Right lobe of liver (tissue), 6 donors: ENCODE measurements around the gene TMEM53. TPM values are rescaled to one million over a fixed set of nuclear protein-coding genes. Genes with fewer than 3 reads are reported as not detected.
A peak's percentile ranks its signal among the peaks of the same experiment; 100 is the strongest.

Source experiments
- ATAC-seq, 4 donors: fragments of 200-7000 bp; cut with Tn5 transposase; one replicate each; pipeline ENCODE4 v1.9.1; 2020; ENCODE audit warnings: mild to moderate bottlenecking in 4 of 4, moderate library complexity in 4 of 4
- DNase-seq, 3 donors: peaks; one replicate each; pipeline ENCODE4 v3.0.0-alpha.2; 2020
- H3K27ac ChIP-seq, 3 donors: fragments of 200-600 bp; one replicate each; pipeline ENCODE4 v1.8.0; 2022
- H3K27me3 ChIP-seq, 2 donors: fragments of 200-600 bp; one replicate each; pipeline ENCODE4 v1.8.0; 2022
- H3K36me3 ChIP-seq, 4 donors: fragments of 200-600 bp; sonication (generic) in 1 of 4; one replicate each; pipeline versions ENCODE4 v1.5.1 to v1.8.0; 2017 to 2022; ENCODE audit warnings: control low read depth in 1 of 4
- H3K4me1 ChIP-seq, 4 donors: fragments of 200-600 bp; sonication (generic) in 1 of 4; one replicate each; pipeline versions ENCODE4 v1.5.1 to v1.8.0; 2017 to 2022; ENCODE audit warnings: control low read depth in 1 of 4
- H3K4me3 ChIP-seq, 3 donors: fragments of 200-600 bp; one replicate each; pipeline ENCODE4 v1.8.0; 2022
- H3K9me3 ChIP-seq, 4 donors: fragments of 200-600 bp; sonication (generic) in 1 of 4; one replicate each; pipeline versions ENCODE4 v1.5.1 to v1.8.0; 2017 to 2022; ENCODE audit warnings: control low read depth in 1 of 4
- CTCF ChIP-seq, 4 donors: fragments of 200-600 bp in 3 of 4; fragments of 450-650 bp in 1 of 4; IDR thresholded peaks; one replicate each; pipeline versions ENCODE4 v1.5.1 to v1.8.0; 2016 to 2022; ENCODE audit warnings: antibody characterized with exemption in 4 of 4, mild to moderate bottlenecking in 2 of 4
- POLR2A ChIP-seq: fragments of 450-650 bp; IDR thresholded peaks from one replicate; pipeline ENCODE4 v1.6.1; 2017; ENCODE audit warnings: antibody characterized with exemption, mild to moderate bottlenecking
- WGBS: methylation state at CpG from one replicate; pipeline ENCODE4 v1.1.6; 2018; ENCODE audit warnings: low coverage, low lambda C conversion rate; ENCODE audit not compliant: insufficient coverage; ENCODE audit errors: missing lambda C conversion rate; 5-methylcytosine and 5-hydroxymethylcytosine counted together
- intact Hi-C, 2 donors: fragments of 100-400 bp; cut with DNase I; formaldehyde crosslinking; loops; one replicate each; pipeline versions ENCODE4 v1.11.2 to v1.14.1; 2022
- total RNA-seq, 6 experiments: library from RNA; depleted of rRNA in 2 of 6; stranded (reverse); fragments of >200 nt in 2 of 6; fragmentation: NEBNext Ultra II Directional in 3 of 6; extraction: Animal tissue kit (Norgen Biotek cat#: 25700) in 3 of 6; gene quantifications; one replicate each; pipeline versions ENCODE4 v1.1.0 to v1.2.4, GENCODE V29; 2016 to 2023
- donor health status: DM: no; HTN: yes; CAD: no.
- donor health status: DM: no; HTN: no; CAD: no.
- donor health status: DM: no; HTN: no; CAD: no.
- donor health status: DM: no; HTN: yes; CAD: no.
- donor health status: DM: no; HTN: yes; CAD: no.

Gene TMEM53
- total RNA-seq, 6 experiments from 2014 or later = 15.8 to 31.0 (median 24.5) TPM

- ATAC-seq (peak in 1 of 4 donors; percentile 6), DNase-seq (no peak)
- Histone ChIP-seq H3K4me1 (peaks cover 0 to 7% (median 0%) of the 10 kb centered on the region in 4 donors), H3K4me3 (no peak overlapping the region), H3K27ac (no peak overlapping the region), H3K36me3 (no peaks in the 10 kb centered on the region), H3K27me3 (no peaks in the 10 kb centered on the region), H3K9me3 (no peaks in the 10 kb centered on the region)
- WGBS = 90% methylated on average over 2 of the region's 4 CpGs
- TF ChIP-seq CTCF (IDR thresholded peaks at IDR 0.05) (no peak), POLR2A (no peak)
- intact Hi-C loops = no loop called here
These were observed 57.8 kb downstream of the TMEM53 start for GRCh38 chr1:44616284-44616990.

- TF ChIP-seq POLR2A (no peak), CTCF (IDR thresholded peaks at IDR 0.05) (no peak)
- H3K27ac ChIP-seq = no peak overlapping the region
- no peaks in the 10 kb centered on the region for H3K36me3 ChIP-seq
- intact Hi-C loops = loop anchor here (5.0 kb wide), 1 partner anchor 38 kb away; no protein-coding TSS in a partner anchor
- peaks cover 0 to 7% (median 0%) of the 10 kb centered on the region in 4 donors for H3K4me1 ChIP-seq
- 60% methylated on average over 1 of the region's 6 CpGs for WGBS
- no peaks in the 10 kb centered on the region for H3K9me3 ChIP-seq
- ATAC-seq = no peak
- no peak for DNase-seq
- H3K27me3 ChIP-seq = no peaks in the 10 kb centered on the region
- H3K4me3 ChIP-seq = no peak overlapping the region
These were observed 60.3 kb downstream of the TMEM53 start for GRCh38 chr1:44613941-44614340.

GRCh38 chr1:44611866-44612265, 62.4 kb downstream of the TMEM53 start:
- Histone ChIP-seq H3K4me1 (peaks cover 0 to under 1% (median 0%) of the 10 kb centered on the region in 4 donors), H3K27ac (no peak overlapping the region), H3K36me3 (no peaks in the 10 kb centered on the region), H3K27me3 (no peaks in the 10 kb centered on the region), H3K9me3 (no peaks in the 10 kb centered on the region), H3K4me3 (no peak overlapping the region)
- TF ChIP-seq POLR2A = no peak
- TF ChIP-seq CTCF (IDR thresholded peaks at IDR 0.05) = no peak
- ATAC-seq = no peak
- DNase-seq = no peak
- WGBS = 40% methylated on average over 3 of the region's 4 CpGs
- intact Hi-C loops = loop anchor here (5.0 kb wide), 1 partner anchor 40 kb away; no protein-coding TSS in a partner anchor

- DNase-seq (no peak), ATAC-seq (no peak)
- no peak overlapping the region for H3K27ac ChIP-seq
- no peak overlapping the region for H3K4me3 ChIP-seq
- WGBS = 67% methylated on average over 5 of the region's 5 CpGs
- no peaks in the 10 kb centered on the region for H3K27me3 ChIP-seq
- intact Hi-C loops = loop anchor here (5.0 kb wide), 1 partner anchor 41 kb away; no protein-coding TSS in a partner anchor
- no peaks in the 10 kb centered on the region for H3K36me3 ChIP-seq
- no peaks in the 10 kb centered on the region for H3K9me3 ChIP-seq
- TF ChIP-seq POLR2A (no peak), CTCF (IDR thresholded peaks at IDR 0.05) (no peak)
- no peaks in the 10 kb centered on the region for H3K4me1 ChIP-seq
These were observed 62.9 kb downstream of the TMEM53 start for GRCh38 chr1:44611419-44611818.
